ENCODE data around the gene GALNT6. TPM values are rescaled to one million over a fixed set of nuclear protein-coding genes. Genes with fewer than 3 reads are reported as not detected.

GALNT6 gene
- total RNA-seq, 6 experiments from 2014 or later, result 0.55 to 3.3 (median 1.3) TPM

GRCh38 chr12:51407604-51408003 lies 16.4 kb upstream of the GALNT6 start:
- ATAC-seq, result no peak
- DNase-seq, result no peak
- intact Hi-C loops (cut with DNase I), result no loop called here
- TF ChIP-seq POLR2A (IDR thresholded peaks at IDR 0.05), result no peak
- TF ChIP-seq CTCF (IDR thresholded peaks at IDR 0.05), result no peak
- H3K9me3 ChIP-seq, result no peaks in the 10 kb centered on the region
- no peak overlapping the region for H3K4me3 ChIP-seq
- H3K36me3 ChIP-seq, result no peaks in the 10 kb centered on the region
- no peaks in the 10 kb centered on the region for H3K4me1 ChIP-seq
- H3K27ac ChIP-seq, result no peak overlapping the region
- 63% methylated on average over 4 of the region's 4 CpGs for WGBS (ENCODE audit: insufficient coverage, low coverage, low lambda C conversion rate, missing lambda C conversion rate)
- H3K27me3 ChIP-seq, result no peaks in the 10 kb centered on the region

- WGBS (ENCODE audit: insufficient coverage, low coverage, low lambda C conversion rate, missing lambda C conversion rate), result 70% methylated on average over 2 of the region's 5 CpGs
- Histone ChIP-seq H3K4me3 (no peak overlapping the region), H3K27me3 (no peaks in the 10 kb centered on the region), H3K4me1 (no peaks in the 10 kb centered on the region), H3K9me3 (no peaks in the 10 kb centered on the region), H3K27ac (no peak overlapping the region), H3K36me3 (no peaks in the 10 kb centered on the region)
- intact Hi-C loops (cut with DNase I), result no loop called here
- no peak for DNase-seq
- TF ChIP-seq CTCF (IDR thresholded peaks at IDR 0.05), result no peak
- no peak for TF ChIP-seq POLR2A (IDR thresholded peaks at IDR 0.05)
- no peak for ATAC-seq
Measured at GRCh38 chr12:51406859-51407258, 15.7 kb upstream of the GALNT6 start.

- no peak for TF ChIP-seq POLR2A (IDR thresholded peaks at IDR 0.05)
- TF ChIP-seq CTCF (IDR thresholded peaks at IDR 0.05), result no peak
- Histone ChIP-seq H3K27me3 (no peaks in the 10 kb centered on the region), H3K27ac (no peak overlapping the region), H3K4me1 (no peaks in the 10 kb centered on the region), H3K9me3 (no peaks in the 10 kb centered on the region), H3K36me3 (no peaks in the 10 kb centered on the region), H3K4me3 (no peak overlapping the region)
- intact Hi-C loops (cut with DNase I), result no loop called here
- DNase-seq, result no peak
- no peak for ATAC-seq
- 20% methylated on average over 1 of the region's 3 CpGs for WGBS (ENCODE audit: insufficient coverage, low coverage, low lambda C conversion rate, missing lambda C conversion rate)
Measured at GRCh38 chr12:51406290-51406689, 15.1 kb upstream of the GALNT6 start.

GRCh38 chr12:51405801-51406207 lies 14.6 kb upstream of the GALNT6 start:
- no peak overlapping the region for H3K4me3 ChIP-seq
- ATAC-seq (no peak), DNase-seq (no peak)
- no peak overlapping the region for H3K27ac ChIP-seq
- no peaks in the 10 kb centered on the region for H3K27me3 ChIP-seq
- H3K4me1 ChIP-seq, result no peaks in the 10 kb centered on the region
- no peaks in the 10 kb centered on the region for H3K9me3 ChIP-seq
- intact Hi-C loops (cut with DNase I), result no loop called here
- no peaks in the 10 kb centered on the region for H3K36me3 ChIP-seq
- 100% methylated on average over 3 of the region's 3 CpGs for WGBS (ENCODE audit: insufficient coverage, low coverage, low lambda C conversion rate, missing lambda C conversion rate)
- TF ChIP-seq POLR2A (IDR thresholded peaks at IDR 0.05) (no peak), CTCF (IDR thresholded peaks at IDR 0.05) (no peak)

GRCh38 chr12:51404627-51405026 lies 13.4 kb upstream of the GALNT6 start:
- no peak for ATAC-seq
- WGBS (ENCODE audit: insufficient coverage, low coverage, low lambda C conversion rate, missing lambda C conversion rate), result 91% methylated on average over 3 of the region's 3 CpGs
- no peak for DNase-seq

More at GRCh38 chr12:51404627-51405026, 13.4 kb upstream of the GALNT6 start:
- intact Hi-C loops (cut with DNase I), result no loop called here
- no peaks in the 10 kb centered on the region for H3K9me3 ChIP-seq
- H3K4me3 ChIP-seq, result no peak overlapping the region
- TF ChIP-seq CTCF (IDR thresholded peaks at IDR 0.05) (no peak), POLR2A (IDR thresholded peaks at IDR 0.05) (no peak)
- no peaks in the 10 kb centered on the region for H3K4me1 ChIP-seq
- no peak overlapping the region for H3K27ac ChIP-seq
- H3K27me3 ChIP-seq, result no peaks in the 10 kb centered on the region
- H3K36me3 ChIP-seq, result no peaks in the 10 kb centered on the region
